ENCODE data around the gene DHRS1.
A peak's percentile ranks its signal among the peaks of the same experiment; 100 is the strongest.

DHRS1 gene

DNA sequence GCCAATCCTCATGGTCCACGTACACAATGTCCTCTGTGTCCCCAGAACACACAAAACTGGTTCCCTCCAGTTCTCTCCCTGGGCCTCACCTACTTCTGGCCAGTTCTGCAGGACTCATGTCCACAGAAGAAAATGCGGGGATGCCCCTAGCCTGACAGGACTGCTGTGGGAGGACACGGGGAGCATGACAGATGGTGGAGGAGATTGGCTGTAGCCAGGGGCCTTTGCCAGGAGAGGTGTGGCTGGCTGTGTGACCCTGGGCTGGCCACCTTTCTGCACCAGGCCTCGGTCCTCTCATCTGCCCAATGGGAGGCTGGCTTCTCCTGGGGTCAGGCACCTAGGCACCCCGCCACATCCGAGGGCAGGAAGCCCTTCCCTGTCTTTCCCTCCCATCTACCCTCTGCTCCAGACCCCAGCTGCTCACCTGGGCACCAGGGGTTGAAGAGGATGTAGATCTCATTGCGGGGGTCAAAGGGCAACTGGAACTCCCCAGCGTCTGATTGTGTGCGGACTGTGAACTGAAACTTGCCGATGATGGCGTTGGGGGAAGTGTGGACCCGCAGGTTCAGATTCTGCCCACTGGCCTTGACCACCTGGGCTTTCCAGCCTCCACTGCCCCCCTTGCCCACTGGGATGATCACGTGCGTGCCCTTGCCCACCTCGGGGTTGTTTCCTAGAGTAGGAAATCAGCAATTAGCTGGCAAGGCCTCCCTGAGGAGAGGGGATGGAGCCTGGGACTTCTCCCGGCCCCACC, 39.4 kb downstream of the DHRS1 start:
- no peaks in the 10 kb centered on the region for H3K9me3 ChIP-seq (ENCODE audit: control insufficient read depth, insufficient read depth, low read depth, low read length)
- TF ChIP-seq ZNF660 (tag by site-specific recombination; IDR thresholded peaks at IDR 0.05), result no peak
- no peak for TF ChIP-seq ZNF366 (tag by site-specific recombination; conservative IDR thresholded peaks at IDR 0.05)
- no peak for TF ChIP-seq KLF17 (tag by site-specific recombination; IDR thresholded peaks at IDR 0.05)
- TF ChIP-seq ZNF626 (tag by site-specific recombination; IDR thresholded peaks at IDR 0.05), result no peak
- TF ChIP-seq, protein P1, sequence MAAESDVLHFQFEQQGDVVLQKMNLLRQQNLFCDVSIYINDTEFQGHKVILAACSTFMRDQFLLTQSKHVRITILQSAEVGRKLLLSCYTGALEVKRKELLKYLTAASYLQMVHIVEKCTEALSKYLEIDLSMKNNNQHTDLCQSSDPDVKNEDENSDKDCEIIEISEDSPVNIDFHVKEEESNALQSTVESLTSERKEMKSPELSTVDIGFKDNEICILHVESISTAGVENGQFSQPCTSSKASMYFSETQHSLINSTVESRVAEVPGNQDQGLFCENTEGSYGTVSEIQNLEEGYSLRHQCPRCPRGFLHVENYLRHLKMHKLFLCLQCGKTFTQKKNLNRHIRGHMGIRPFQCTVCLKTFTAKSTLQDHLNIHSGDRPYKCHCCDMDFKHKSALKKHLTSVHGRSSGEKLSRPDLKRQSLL (tag by site-specific recombination; IDR thresholded peaks at IDR 0.05), result no peak
- TF ChIP-seq HOXC10 (CRISPR knock-in tag; IDR thresholded peaks at IDR 0.05), result no peak
- TF ChIP-seq ZNF707 (tag by site-specific recombination; IDR thresholded peaks at IDR 0.05), result no peak
- no peak for TF ChIP-seq ZNF777 (tag by site-specific recombination; IDR thresholded peaks at IDR 0.05; ENCODE audit: borderline replicate concordance)
- no peak for TF ChIP-seq ZSCAN18 (tag by site-specific recombination; IDR thresholded peaks at IDR 0.05)
- no peak for TF ChIP-seq HOXD13 (CRISPR knock-in tag; IDR thresholded peaks at IDR 0.05; ENCODE audit: borderline replicate concordance)
- no peak for TF ChIP-seq ZSCAN5A (tag by site-specific recombination; IDR thresholded peaks at IDR 0.05)
- TF ChIP-seq, protein P2, sequence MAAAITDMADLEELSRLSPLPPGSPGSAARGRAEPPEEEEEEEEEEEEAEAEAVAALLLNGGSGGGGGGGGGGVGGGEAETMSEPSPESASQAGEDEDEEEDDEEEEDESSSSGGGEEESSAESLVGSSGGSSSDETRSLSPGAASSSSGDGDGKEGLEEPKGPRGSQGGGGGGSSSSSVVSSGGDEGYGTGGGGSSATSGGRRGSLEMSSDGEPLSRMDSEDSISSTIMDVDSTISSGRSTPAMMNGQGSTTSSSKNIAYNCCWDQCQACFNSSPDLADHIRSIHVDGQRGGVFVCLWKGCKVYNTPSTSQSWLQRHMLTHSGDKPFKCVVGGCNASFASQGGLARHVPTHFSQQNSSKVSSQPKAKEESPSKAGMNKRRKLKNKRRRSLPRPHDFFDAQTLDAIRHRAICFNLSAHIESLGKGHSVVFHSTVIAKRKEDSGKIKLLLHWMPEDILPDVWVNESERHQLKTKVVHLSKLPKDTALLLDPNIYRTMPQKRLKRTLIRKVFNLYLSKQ (tag by site-specific recombination; IDR thresholded peaks at IDR 0.05; ENCODE audit: borderline replicate concordance), result no peak
- no peaks in the 10 kb centered on the region for H3K4me1 ChIP-seq (ENCODE audit: control insufficient read depth, insufficient read depth, low read length)
- no peak overlapping the region for H3K27ac ChIP-seq (ENCODE audit: extremely low read depth, low read depth, low read length)
- H3K4me3 ChIP-seq (ENCODE audit: low read depth, low read length), result no peak overlapping the region
- POLR2A ChIA-PET, result interaction anchor here (3.6 kb wide), 1 partner anchor 11 kb away, joined by 16 read pairs; the partner anchor contains the start of gene RABGGTA
- H3K36me3 ChIP-seq (ENCODE audit: control insufficient read depth in 2 of 2, insufficient read depth in 1 of 2, low read length in 2 of 2), result peaks cover 0 to 3% of the 10 kb centered on the region in 2 experiments; a peak in 1 of 3 replicates
- CTCF ChIA-PET, result no interaction called here

GRCh38 chr14:24259282-24260025, 40.1 kb downstream of the DHRS1 start:
- H3K36me3 ChIP-seq (ENCODE audit: control insufficient read depth in 2 of 2, insufficient read depth in 1 of 2, low read length in 2 of 2), result peaks cover 0 to 10% of the 10 kb centered on the region in 2 experiments; a peak in 1 of 3 replicates
- no peak for TF ChIP-seq ZNF623 (tag by site-specific recombination; IDR thresholded peaks at IDR 0.05)
- TF ChIP-seq KLF1 (tag by site-specific recombination; IDR thresholded peaks at IDR 0.05), result 0 out of 2 replicates have a peak, but pooled peaks have one; percentile 22
- no peak overlapping the region for H3K4me3 ChIP-seq (ENCODE audit: low read depth, low read length)
- ChIA-PET POLR2A (no interaction called here), CTCF (interaction anchor here (1.6 kb wide), 1 partner anchor 11 kb away, joined by 3 read pairs; the partner anchor contains the start of gene RABGGTA)
- H3K27ac ChIP-seq (ENCODE audit: extremely low read depth, low read depth, low read length), result no peak overlapping the region
- H3K4me1 ChIP-seq (ENCODE audit: control insufficient read depth, insufficient read depth, low read length), result no peaks in the 10 kb centered on the region
- H3K9me3 ChIP-seq (ENCODE audit: control insufficient read depth, insufficient read depth, low read depth, low read length), result no peaks in the 10 kb centered on the region

Data from HEK293 (cell line).